Astrocyte of the cerebellum (primary cell): Measurements from ENCODE around the gene PITX3.
"Not testable (repeated sequence)": the region's sequence is repeated elsewhere in the genome, so short reads cannot be mapped to it uniquely, and the experiment has no call there.

Experiments used
- DNase-seq: peaks from one replicate; pipeline ENCODE4 v3.0.0-alpha.2; 2011; ENCODE audit warnings: low read depth
- H3K4me3 ChIP-seq: 2 replicates; pipeline ENCODE4 v1.5.1; 2011; ENCODE audit warnings: mild to moderate bottlenecking, low read depth, low read length, moderate library complexity
- in situ Hi-C: cut with HindIII; loops from 2 replicates; pipeline ENCODE4 v1.10.0; 2017; ENCODE audit warnings: low sequenced_read_pairs
- TF ChIP-seq, protein P1 (sequence below): IDR thresholded peaks from 2 replicates; pipeline ENCODE4 v1.5.1; 2012; ENCODE audit warnings: low read length, low read depth, moderate library complexity, mild to moderate bottlenecking; ENCODE audit errors: missing control alignments

Gene PITX3

DNA sequence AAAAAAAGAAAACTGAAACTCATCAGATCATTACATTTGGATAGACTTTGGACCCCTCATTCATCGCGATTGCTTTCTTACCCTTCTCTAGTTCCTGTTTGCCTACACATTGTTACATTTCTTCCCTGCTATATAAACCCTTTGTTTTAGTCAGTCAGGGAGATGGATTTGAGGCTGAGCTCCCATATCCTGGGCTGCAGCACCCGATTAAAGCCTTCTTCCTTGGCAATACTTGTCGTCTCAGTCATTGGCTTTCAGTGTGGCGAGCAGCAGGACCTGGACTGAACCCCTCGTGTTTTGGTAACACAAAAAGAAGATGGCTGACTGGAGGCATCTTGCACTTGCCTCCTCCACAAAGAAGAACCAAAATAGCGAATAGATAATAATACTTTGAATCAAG is 49.4 kb downstream of the PITX3 start:
- TF ChIP-seq, protein P1, sequence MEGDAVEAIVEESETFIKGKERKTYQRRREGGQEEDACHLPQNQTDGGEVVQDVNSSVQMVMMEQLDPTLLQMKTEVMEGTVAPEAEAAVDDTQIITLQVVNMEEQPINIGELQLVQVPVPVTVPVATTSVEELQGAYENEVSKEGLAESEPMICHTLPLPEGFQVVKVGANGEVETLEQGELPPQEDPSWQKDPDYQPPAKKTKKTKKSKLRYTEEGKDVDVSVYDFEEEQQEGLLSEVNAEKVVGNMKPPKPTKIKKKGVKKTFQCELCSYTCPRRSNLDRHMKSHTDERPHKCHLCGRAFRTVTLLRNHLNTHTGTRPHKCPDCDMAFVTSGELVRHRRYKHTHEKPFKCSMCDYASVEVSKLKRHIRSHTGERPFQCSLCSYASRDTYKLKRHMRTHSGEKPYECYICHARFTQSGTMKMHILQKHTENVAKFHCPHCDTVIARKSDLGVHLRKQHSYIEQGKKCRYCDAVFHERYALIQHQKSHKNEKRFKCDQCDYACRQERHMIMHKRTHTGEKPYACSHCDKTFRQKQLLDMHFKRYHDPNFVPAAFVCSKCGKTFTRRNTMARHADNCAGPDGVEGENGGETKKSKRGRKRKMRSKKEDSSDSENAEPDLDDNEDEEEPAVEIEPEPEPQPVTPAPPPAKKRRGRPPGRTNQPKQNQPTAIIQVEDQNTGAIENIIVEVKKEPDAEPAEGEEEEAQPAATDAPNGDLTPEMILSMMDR: no peak
- no peak for DNase-seq
- no peak overlapping the region for H3K4me3 ChIP-seq
- in situ Hi-C loops: no loop called here

DNA sequence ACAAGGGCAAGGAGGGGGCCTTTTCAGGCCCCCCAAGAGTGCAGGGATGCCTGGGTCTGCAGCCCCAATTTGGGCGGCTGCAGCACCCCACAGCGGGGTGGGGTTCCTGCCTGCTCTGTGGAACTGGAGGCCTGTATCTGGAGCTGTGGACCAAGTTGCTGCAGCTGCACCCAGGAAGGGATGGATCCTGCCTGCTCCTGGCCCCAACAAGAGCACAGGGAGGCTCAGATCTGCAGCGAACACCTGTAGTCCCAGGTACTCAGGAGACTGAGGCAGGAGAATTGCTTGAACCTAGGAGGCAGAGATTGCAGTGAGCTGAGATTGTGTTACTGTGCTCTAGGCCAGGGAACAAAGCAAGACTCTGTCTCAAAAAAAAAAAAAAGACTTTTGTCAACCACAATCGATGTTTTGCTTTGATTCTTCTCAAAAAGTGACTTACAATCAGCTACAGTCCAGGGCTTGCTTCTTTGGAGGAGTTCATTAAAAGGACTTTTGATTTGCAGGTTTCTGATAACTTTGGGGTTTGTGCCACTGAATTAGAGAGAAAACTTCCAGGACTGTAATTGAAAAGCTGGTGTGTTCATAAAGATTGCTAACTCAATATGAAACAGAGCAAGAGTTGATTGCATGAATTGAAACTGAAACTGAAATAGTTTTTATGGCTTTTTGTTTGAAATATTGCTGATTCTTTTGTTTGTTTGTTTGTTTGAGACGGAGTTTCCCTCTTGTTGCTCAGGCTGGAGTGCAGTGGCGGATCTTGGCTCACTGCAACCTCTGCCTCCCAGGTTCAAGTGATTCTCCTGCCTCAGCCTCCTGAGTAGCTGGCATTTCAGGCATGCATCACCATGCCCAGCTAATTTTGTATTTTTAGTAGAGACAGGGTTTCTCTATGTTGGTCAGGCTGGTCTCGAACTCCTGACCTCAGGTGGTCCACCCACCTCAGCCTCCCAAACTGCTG is 52.1 kb downstream of the PITX3 start:
- DNase-seq, H3K4me3 ChIP-seq, in situ Hi-C loops: not testable (repeated sequence)

GRCh38 chr10:102188298-102188940 is 52.9 kb downstream of the PITX3 start:
- in situ Hi-C loops: no loop called here
- no peak for DNase-seq
- TF ChIP-seq, protein P1: no peak
- H3K4me3 ChIP-seq: no peak overlapping the region

DNA sequence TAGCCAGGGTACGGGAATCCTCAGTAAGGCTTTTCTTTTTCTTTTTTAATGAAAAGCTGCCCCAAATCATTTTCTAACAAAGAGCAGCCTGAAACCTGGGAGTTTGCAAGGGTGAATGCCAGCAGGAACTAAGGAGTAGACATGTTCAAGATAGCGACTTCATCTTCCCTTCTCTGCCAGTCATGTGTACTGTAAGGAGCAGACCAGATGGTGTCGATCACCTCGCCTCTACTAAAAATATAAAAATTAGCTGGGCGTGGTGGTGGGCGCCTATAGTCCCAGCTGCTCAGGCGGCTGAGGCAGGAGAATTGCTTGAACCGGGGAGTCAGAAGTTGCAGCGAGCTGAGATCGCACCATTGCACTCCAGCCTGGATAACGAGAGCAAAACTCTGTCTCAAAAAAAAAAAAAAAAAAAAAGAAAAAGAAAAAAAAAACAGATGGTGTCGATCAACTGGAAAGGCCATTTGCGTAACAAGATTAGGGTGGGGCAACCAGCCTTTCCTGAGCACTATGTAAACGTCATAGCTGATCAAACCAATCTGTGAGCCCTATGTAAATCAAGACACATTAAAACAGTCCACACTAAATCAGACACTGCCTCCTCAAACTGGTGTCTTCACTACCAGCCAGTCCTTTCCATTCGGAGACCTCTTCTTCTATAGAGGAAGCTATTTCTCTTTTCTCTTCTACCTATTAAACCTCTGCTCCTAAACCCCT is 55.3 kb downstream of the PITX3 start:
- TF ChIP-seq, protein P1: no peak
- H3K4me3 ChIP-seq: no peak overlapping the region
- DNase-seq: no peak
- in situ Hi-C loops: no loop called here

DNA sequence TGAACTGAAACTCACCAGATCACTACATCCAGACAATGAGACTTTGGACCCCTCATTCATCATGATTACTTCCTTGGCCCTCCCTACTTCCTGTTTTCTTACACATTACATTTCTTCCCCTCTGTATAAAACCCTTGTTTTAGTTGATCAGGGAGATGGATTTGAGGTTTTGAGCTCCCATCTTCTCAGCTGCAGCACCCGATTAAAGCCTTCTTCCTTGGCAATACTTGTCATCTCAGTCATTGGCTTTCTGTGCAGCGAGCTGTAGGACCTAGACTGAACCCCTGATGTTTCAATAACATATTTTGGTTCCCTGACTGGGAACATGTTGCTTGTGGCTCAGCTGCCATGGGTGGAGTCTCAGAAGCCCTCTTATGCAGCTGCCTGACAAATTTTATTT is 56.0 kb downstream of the PITX3 start:
- TF ChIP-seq, protein P1: no peak
- in situ Hi-C loops: no loop called here

DNA sequence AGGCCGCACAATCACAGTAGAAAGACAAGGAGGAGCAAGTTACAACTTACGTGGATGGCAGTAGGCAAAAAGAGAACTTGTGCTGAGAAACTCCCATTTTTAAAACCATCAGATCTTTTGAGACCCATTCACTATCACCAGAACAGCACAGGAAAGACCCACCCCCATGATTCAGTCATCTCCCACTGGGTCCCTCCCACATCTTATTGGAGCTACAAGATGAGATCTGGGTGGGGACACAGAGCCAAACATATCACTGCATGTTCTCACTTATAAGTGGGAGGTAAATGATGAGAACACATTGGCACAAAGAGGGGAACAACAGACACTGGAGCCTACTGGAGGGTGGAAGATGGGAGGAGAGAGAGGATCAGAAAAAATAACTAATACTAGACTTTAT is 56.7 kb downstream of the PITX3 start:
- DNase-seq: no peak
- TF ChIP-seq, protein P1: no peak
- in situ Hi-C loops: no loop called here
- H3K4me3 ChIP-seq: no peak overlapping the region

More for the DNA sequence above, 56.0 kb downstream of the PITX3 start:
- no peak for DNase-seq
- H3K4me3 ChIP-seq: no peak overlapping the region
